ENCODE measurements around the gene CERS5.

The CERS5 gene

DNA sequence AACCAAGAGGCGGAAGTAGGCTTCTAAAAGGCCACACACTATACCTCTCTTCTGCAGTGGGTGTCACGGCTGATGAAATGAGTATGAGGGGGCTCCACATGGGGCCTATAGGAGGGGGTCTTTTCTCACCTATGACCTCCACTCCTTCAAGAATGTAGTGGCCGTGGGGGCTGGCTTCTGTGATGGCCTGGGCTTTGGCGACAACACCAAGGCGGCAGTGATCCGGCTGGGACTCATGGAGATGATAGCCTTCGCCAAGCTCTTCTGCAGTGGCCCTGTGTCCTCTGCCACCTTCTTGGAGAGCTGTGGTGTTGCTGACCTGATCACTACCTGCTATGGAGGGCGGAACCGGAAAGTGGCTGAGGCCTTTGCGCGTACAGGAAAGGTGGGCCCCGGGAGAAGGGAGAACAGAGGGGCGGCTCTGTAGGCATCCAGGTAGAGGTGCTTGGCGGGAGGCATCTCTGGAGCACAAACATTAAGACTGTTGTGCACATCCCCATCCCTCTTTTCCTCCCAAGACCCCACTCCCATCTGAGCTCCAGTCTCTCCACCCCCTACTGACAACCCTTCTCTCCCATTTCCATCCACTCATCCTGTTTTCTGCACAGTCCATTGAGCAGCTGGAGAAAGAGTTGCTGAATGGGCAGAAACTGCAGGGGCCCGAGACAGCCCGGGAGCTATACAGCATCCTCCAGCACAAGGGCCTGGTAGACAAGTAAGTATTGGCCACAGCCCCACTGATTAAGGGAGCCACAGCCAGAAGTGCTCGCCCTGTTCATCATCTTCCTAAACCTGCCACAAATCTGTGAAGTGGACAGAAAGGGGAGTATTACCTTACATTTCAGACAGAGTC is 59.5 kb downstream of the CERS5 start:
- Histone ChIP-seq H3K36me3 (ENCODE audit: control insufficient read depth in 5 of 5, insufficient read depth in 5 of 5, low read length in 5 of 5) (peaks cover 0 to 31% (median 18%) of the 10 kb centered on the region in 5 donors), H3K4me1 (ENCODE audit: control insufficient read depth in 5 of 5, insufficient read depth in 5 of 5, low read length in 5 of 5) (peaks cover 25 to 89% (median 84%) of the 10 kb centered on the region in 5 donors), H3K27ac (ENCODE audit: low read depth, low read length) (peak overlapping the region; percentile 86), H3K27me3 (ENCODE audit: control insufficient read depth in 5 of 5, insufficient read depth in 4 of 5, low read length in 5 of 5) (peaks cover 0 to 2% (median 0%) of the 10 kb centered on the region in 5 donors), H3K9me3 (ENCODE audit: control insufficient read depth in 5 of 5, low read length in 5 of 5) (no peaks in the 10 kb centered on the region), H3K9ac (ENCODE audit: low read length in 5 of 5) (peak overlapping the region in 3 of 5 donors; percentile 21 to 86 (median 79)), H3K4me3 (ENCODE audit: low read depth in 1 of 5, low read length in 5 of 5) (peak overlapping the region; percentile 64 to 97 (median 77))

GRCh38 chr12:50106907-50107306 is 60.3 kb downstream of the CERS5 start:
- Histone ChIP-seq H3K36me3 (ENCODE audit: control insufficient read depth in 5 of 5, insufficient read depth in 5 of 5, low read length in 5 of 5) (peaks cover 0 to 31% (median 18%) of the 10 kb centered on the region in 5 donors), H3K27me3 (ENCODE audit: control insufficient read depth in 5 of 5, insufficient read depth in 4 of 5, low read length in 5 of 5) (peaks cover 0 to 5% (median 0%) of the 10 kb centered on the region in 5 donors), H3K4me3 (ENCODE audit: low read depth in 1 of 5, low read length in 5 of 5) (peak overlapping the region; percentile 64 to 97 (median 77))

DNA sequence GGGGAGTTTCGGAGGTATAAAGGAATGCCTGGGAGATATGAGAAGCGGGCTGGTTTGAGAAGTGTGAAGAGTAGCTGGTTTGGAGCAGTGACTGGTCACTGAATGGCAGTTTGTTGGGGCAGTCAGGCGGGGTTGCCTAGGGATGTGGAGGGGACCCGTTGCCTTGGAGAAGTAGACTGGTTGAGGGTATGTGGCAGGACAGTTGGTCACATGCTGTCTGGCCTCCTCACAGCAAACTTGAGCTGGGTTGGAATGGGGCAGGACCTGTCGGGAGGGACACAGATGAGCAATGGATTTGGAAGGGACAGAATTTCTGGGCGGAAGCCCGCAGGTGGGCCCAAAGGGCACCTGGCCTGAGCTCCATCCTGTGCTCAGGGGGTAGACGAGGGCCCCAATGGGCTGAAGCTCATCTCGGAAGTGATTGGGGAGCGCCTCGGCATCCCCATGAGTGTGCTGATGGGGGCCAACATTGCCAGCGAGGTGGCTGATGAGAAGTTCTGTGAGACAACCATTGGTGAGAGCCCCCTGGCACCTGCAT is 61.2 kb downstream of the CERS5 start:
- Histone ChIP-seq H3K4me1 (ENCODE audit: control insufficient read depth in 5 of 5, insufficient read depth in 5 of 5, low read length in 5 of 5) (peaks cover 32 to 89% (median 88%) of the 10 kb centered on the region in 5 donors), H3K4me3 (ENCODE audit: low read depth in 1 of 5, low read length in 5 of 5) (peak overlapping the region; percentile 64 to 97 (median 77)), H3K27me3 (ENCODE audit: control insufficient read depth in 5 of 5, insufficient read depth in 4 of 5, low read length in 5 of 5) (peaks cover 0 to 5% (median 0%) of the 10 kb centered on the region in 5 donors), H3K36me3 (ENCODE audit: control insufficient read depth in 5 of 5, insufficient read depth in 5 of 5, low read length in 5 of 5) (peaks cover 0 to 31% (median 20%) of the 10 kb centered on the region in 5 donors), H3K27ac (ENCODE audit: low read depth, low read length) (peak overlapping the region; percentile 92), H3K9ac (ENCODE audit: low read length in 5 of 5) (peak overlapping the region; percentile 76 to 93 (median 79)), H3K9me3 (ENCODE audit: control insufficient read depth in 5 of 5, low read length in 5 of 5) (peaks cover 0 to 3% (median 0%) of the 10 kb centered on the region in 5 donors)

More at GRCh38 chr12:50106907-50107306, 60.3 kb downstream of the CERS5 start:
- Histone ChIP-seq H3K27ac (ENCODE audit: low read depth, low read length) (peak overlapping the region; percentile 86), H3K9me3 (ENCODE audit: control insufficient read depth in 5 of 5, low read length in 5 of 5) (peaks cover 0 to 3% (median 0%) of the 10 kb centered on the region in 5 donors), H3K9ac (ENCODE audit: low read length in 5 of 5) (peak overlapping the region in 3 of 5 donors; percentile 44 to 86 (median 79)), H3K4me1 (ENCODE audit: control insufficient read depth in 5 of 5, insufficient read depth in 5 of 5, low read length in 5 of 5) (peaks cover 30 to 90% (median 84%) of the 10 kb centered on the region in 5 donors)

DNA sequence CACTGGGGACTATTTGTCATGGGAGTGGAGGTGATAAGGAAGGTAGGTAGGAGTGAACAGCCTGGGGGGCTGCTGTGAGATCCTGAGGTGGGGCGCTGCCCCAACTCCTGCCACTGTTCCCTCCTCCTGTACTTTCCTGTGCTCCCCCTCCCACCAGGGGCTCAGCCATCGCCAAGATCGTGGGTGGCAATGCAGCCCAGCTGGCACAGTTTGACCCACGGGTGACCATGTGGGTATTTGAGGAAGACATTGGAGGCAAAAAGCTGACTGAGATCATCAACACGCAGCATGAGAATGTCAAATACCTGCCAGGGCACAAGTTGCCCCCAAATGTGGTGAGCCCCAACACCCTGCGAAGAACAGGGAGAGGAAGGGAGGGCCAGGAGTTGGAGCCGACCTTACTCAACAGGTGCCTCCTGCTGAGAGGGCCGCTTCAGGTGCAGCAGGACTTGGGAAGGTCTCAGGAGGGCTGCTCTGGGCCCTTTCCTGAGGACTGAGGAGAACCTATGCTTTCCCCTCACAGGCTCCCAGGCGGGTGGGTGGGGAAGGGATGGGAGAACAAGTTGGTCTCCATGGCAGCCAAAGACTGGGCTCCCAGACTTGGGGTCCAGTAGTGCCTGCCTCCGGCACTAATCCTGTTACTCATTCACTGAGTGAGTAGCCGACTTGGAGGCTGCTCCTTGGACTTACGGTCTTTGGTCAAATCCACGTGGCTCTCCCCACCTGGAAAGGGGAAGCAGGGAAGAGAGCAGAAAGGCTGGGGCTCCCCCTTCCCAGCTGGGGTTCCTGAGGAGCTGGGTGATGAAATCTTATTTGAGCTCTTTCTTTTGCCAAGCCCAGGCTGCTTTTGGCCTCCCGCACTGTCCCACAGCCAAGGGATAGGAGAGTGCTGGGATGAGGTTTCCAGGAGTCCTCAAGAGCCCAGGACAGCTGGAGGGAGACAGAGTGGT is 62.5 kb downstream of the CERS5 start:
- H3K4me1 ChIP-seq (ENCODE audit: control insufficient read depth in 5 of 5, insufficient read depth in 5 of 5, low read length in 5 of 5) = peaks cover 27 to 80% (median 78%) of the 10 kb centered on the region in 5 donors
- H3K27me3 ChIP-seq (ENCODE audit: control insufficient read depth in 5 of 5, insufficient read depth in 4 of 5, low read length in 5 of 5) = peaks cover 0 to 5% (median 0%) of the 10 kb centered on the region in 5 donors
- peak overlapping the region; percentile 64 to 97 (median 77) for H3K4me3 ChIP-seq (ENCODE audit: low read depth in 1 of 5, low read length in 5 of 5)
- H3K9me3 ChIP-seq (ENCODE audit: control insufficient read depth in 5 of 5, low read length in 5 of 5) = peaks cover 0 to 3% (median 0%) of the 10 kb centered on the region in 5 donors
- H3K9ac ChIP-seq (ENCODE audit: low read length in 5 of 5) = peak overlapping the region; percentile 76 to 93 (median 79)
- H3K36me3 ChIP-seq (ENCODE audit: control insufficient read depth in 5 of 5, insufficient read depth in 5 of 5, low read length in 5 of 5) = peaks cover 0 to 43% (median 31%) of the 10 kb centered on the region in 5 donors
- peak overlapping the region; percentile 92 for H3K27ac ChIP-seq (ENCODE audit: low read depth, low read length)

- Histone ChIP-seq H3K27me3 (ENCODE audit: control insufficient read depth in 5 of 5, insufficient read depth in 4 of 5, low read length in 5 of 5) (peaks cover 0 to 5% (median 0%) of the 10 kb centered on the region in 5 donors), H3K36me3 (ENCODE audit: control insufficient read depth in 5 of 5, insufficient read depth in 5 of 5, low read length in 5 of 5) (peaks cover 0 to 51% (median 40%) of the 10 kb centered on the region in 5 donors), H3K9me3 (ENCODE audit: control insufficient read depth in 5 of 5, low read length in 5 of 5) (peaks cover 0 to 3% (median 0%) of the 10 kb centered on the region in 5 donors), H3K4me1 (ENCODE audit: control insufficient read depth in 5 of 5, insufficient read depth in 5 of 5, low read length in 5 of 5) (peaks cover 26 to 77% (median 71%) of the 10 kb centered on the region in 5 donors), H3K4me3 (ENCODE audit: low read depth in 1 of 5, low read length in 5 of 5) (peak within 1 kb of the TSS; percentile 64 to 97 (median 77)), H3K9ac (ENCODE audit: low read length in 5 of 5) (peak within 1 kb of the TSS; percentile 76 to 100 (median 79)), H3K27ac (ENCODE audit: low read depth, low read length) (peak within 1 kb of the TSS; percentile 92)
These were observed 63.3 kb downstream of the CERS5 start, which contains the start of gene GPD1 for GRCh38 chr12:50103767-50104321. GPD1 (plus strand) TSS chr12:50104008; CDS start chr12:50104051, 43 bp downstream.

GRCh38 chr12:50103351-50103750 is 63.8 kb downstream of the CERS5 start:
- H3K36me3 ChIP-seq (ENCODE audit: control insufficient read depth in 5 of 5, insufficient read depth in 5 of 5, low read length in 5 of 5) = peaks cover 1 to 53% (median 42%) of the 10 kb centered on the region in 5 donors
- peak overlapping the region in 4 of 5 donors; percentile 77 to 100 (median 82) for H3K9ac ChIP-seq (ENCODE audit: low read length in 5 of 5)
- H3K27me3 ChIP-seq (ENCODE audit: control insufficient read depth in 5 of 5, insufficient read depth in 4 of 5, low read length in 5 of 5) = peaks cover 0 to 5% (median 0%) of the 10 kb centered on the region in 5 donors
- H3K4me3 ChIP-seq (ENCODE audit: low read depth in 1 of 5, low read length in 5 of 5) = peak overlapping the region; percentile 64 to 97 (median 77)
- peak overlapping the region; percentile 92 for H3K27ac ChIP-seq (ENCODE audit: low read depth, low read length)
- H3K9me3 ChIP-seq (ENCODE audit: control insufficient read depth in 5 of 5, low read length in 5 of 5) = peaks cover 0 to 3% (median 0%) of the 10 kb centered on the region in 5 donors
- peaks cover 25 to 73% (median 67%) of the 10 kb centered on the region in 5 donors for H3K4me1 ChIP-seq (ENCODE audit: control insufficient read depth in 5 of 5, insufficient read depth in 5 of 5, low read length in 5 of 5)

- peaks cover 0 to 5% (median 0%) of the 10 kb centered on the region in 5 donors for H3K27me3 ChIP-seq (ENCODE audit: control insufficient read depth in 5 of 5, insufficient read depth in 4 of 5, low read length in 5 of 5)
- H3K4me1 ChIP-seq (ENCODE audit: control insufficient read depth in 5 of 5, insufficient read depth in 5 of 5, low read length in 5 of 5) = peaks cover 21 to 67% (median 61%) of the 10 kb centered on the region in 5 donors
- H3K9ac ChIP-seq (ENCODE audit: low read length in 5 of 5) = peak overlapping the region in 4 of 5 donors; percentile 77 to 100 (median 82)
- H3K36me3 ChIP-seq (ENCODE audit: control insufficient read depth in 5 of 5, insufficient read depth in 5 of 5, low read length in 5 of 5) = peaks cover 5 to 53% (median 44%) of the 10 kb centered on the region in 5 donors
- H3K4me3 ChIP-seq (ENCODE audit: low read depth in 1 of 5, low read length in 5 of 5) = peak overlapping the region in 3 of 5 donors; percentile 47 to 97 (median 64)
- H3K9me3 ChIP-seq (ENCODE audit: control insufficient read depth in 5 of 5, low read length in 5 of 5) = peaks cover 0 to 3% (median 0%) of the 10 kb centered on the region in 5 donors
- peak overlapping the region; percentile 92 for H3K27ac ChIP-seq (ENCODE audit: low read depth, low read length)
These were observed 64.4 kb downstream of the CERS5 start for GRCh38 chr12:50102646-50103309.

GRCh38 chr12:50102131-50102531 is 65.0 kb downstream of the CERS5 start:
- Histone ChIP-seq H3K27me3 (ENCODE audit: control insufficient read depth in 5 of 5, insufficient read depth in 4 of 5, low read length in 5 of 5) (peaks cover 0 to 5% (median 0%) of the 10 kb centered on the region in 5 donors), H3K36me3 (ENCODE audit: control insufficient read depth in 5 of 5, insufficient read depth in 5 of 5, low read length in 5 of 5) (peaks cover 6 to 51% (median 43%) of the 10 kb centered on the region in 5 donors), H3K4me1 (ENCODE audit: control insufficient read depth in 5 of 5, insufficient read depth in 5 of 5, low read length in 5 of 5) (peaks cover 21 to 60% (median 55%) of the 10 kb centered on the region in 5 donors), H3K27ac (ENCODE audit: low read depth, low read length) (peak overlapping the region; percentile 92), H3K9me3 (ENCODE audit: control insufficient read depth in 5 of 5, low read length in 5 of 5) (peaks cover 0 to 3% (median 0%) of the 10 kb centered on the region in 5 donors), H3K4me3 (ENCODE audit: low read depth in 1 of 5, low read length in 5 of 5) (peak overlapping the region in 1 of 5 donors; percentile 47), H3K9ac (ENCODE audit: low read length in 5 of 5) (peak overlapping the region in 2 of 5 donors; percentile 69 to 100)

Measured in subcutaneous abdominal adipose tissue (tissue), 5 donors.